Urinary bladder (tissue), 4 donors: ENCODE data around the gene PIK3C3. TPM values are rescaled to one million over a fixed set of nuclear protein-coding genes. Genes with fewer than 3 reads are reported as not detected.

Source experiments
- DNase-seq: peaks from one replicate; pipeline ENCODE4 v3.0.0-alpha.2; 2015; ENCODE audit errors: extremely low spot score
- H3K27ac ChIP-seq: one replicate; pipeline ENCODE4 v1.5.1; 2013; ENCODE audit warnings: low read depth, mild to moderate bottlenecking, moderate library complexity
- H3K36me3 ChIP-seq: one replicate; pipeline ENCODE4 v1.6.1; 2013; ENCODE audit warnings: mild to moderate bottlenecking, moderate library complexity; ENCODE audit not compliant: insufficient read depth
- H3K4me1 ChIP-seq: one replicate; pipeline ENCODE4 v1.6.1; 2013; ENCODE audit warnings: mild to moderate bottlenecking, moderate library complexity; ENCODE audit not compliant: insufficient read depth
- H3K4me3 ChIP-seq: one replicate; pipeline ENCODE4 v1.5.1; 2013; ENCODE audit warnings: low read depth, low read length
- whole genome bisulfite sequencing: extraction: QIAGEN DNeasy Blood & Tissue Kit; methylation state at CpG from one replicate; pipeline ENCODE4 v1.1.7; 2013; 5-methylcytosine and 5-hydroxymethylcytosine counted together
- polyA plus RNA-seq: library from polyadenylated mRNA; stranded (reverse); fragments of 200-250 nt; gene quantifications from one replicate; pipeline ENCODE4 v1.2.3, GENCODE V29; 2013
- total RNA-seq: library from RNA; depleted of rRNA; stranded (reverse); fragments of >200 nt; gene quantifications from one replicate; pipeline ENCODE4 v1.2.3, GENCODE V29; 2014
- donor health status: healthy with polysubstance abuse.
- donor health status: healthy.

PIK3C3 gene
- total and polyA plus RNA-seq, 2 donors: 24.9 to 82.9 TPM

GRCh38 chr18:41939326-41939725 lies 15.7 kb upstream of the PIK3C3 start:
- Histone ChIP-seq H3K4me3 (no peak overlapping the region), H3K36me3 (no peaks in the 10 kb centered on the region), H3K27ac (no peak overlapping the region), H3K4me1 (no peaks in the 10 kb centered on the region)
- DNase-seq: no peak
- 78% methylated on average over 1 of the region's 1 CpG for WGBS

- Histone ChIP-seq H3K27ac (no peak overlapping the region), H3K4me3 (no peak overlapping the region), H3K4me1 (no peaks in the 10 kb centered on the region), H3K36me3 (no peaks in the 10 kb centered on the region)
- DNase-seq: no peak
- 61% methylated on average over 6 of the region's 6 CpGs for WGBS
Measured at GRCh38 chr18:41940506-41941215, 14.4 kb upstream of the PIK3C3 start.

- no peaks in the 10 kb centered on the region for H3K36me3 ChIP-seq
- no peaks in the 10 kb centered on the region for H3K4me1 ChIP-seq
- DNase-seq: no peak
- 67% methylated on average over 2 of the region's 2 CpGs for WGBS
- no peak overlapping the region for H3K4me3 ChIP-seq
- H3K27ac ChIP-seq: no peak overlapping the region
Measured at GRCh38 chr18:41942254-41942653, 12.8 kb upstream of the PIK3C3 start.

DNA sequence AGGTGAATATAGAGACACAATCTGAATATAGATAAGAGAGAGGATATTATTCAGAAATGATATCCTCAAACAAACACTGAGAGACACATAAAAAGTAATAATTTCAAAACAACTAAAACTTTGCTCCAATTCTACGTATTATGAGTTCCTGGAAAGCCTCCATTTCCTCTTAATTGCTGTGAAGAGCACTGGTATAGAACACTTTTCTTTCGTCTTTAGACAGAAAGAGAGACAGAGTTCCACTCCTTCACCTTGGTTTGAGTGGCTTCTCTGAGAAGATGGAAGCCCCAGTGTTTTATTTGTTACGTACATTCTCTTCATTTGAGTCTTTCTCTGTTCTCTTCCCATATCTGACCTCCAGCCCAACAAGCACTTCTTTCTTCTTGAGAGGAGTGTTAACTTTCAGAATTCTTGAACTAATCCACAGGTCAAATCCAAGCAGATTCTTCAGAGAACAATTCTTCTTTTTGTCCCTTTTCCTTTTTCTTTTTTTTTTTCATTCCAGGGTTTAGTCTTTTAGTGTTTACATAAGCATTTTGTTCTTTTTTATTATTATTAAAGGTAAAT lies 6.4 kb upstream of the PIK3C3 start:
- Histone ChIP-seq H3K4me1 (no peaks in the 10 kb centered on the region), H3K36me3 (no peaks in the 10 kb centered on the region), H3K4me3 (no peak overlapping the region), H3K27ac (no peak overlapping the region)
- 77% methylated on average over 3 of the region's 3 CpGs for WGBS
- no peak for DNase-seq

GRCh38 chr18:41949206-41949920 lies 5.7 kb upstream of the PIK3C3 start:
- H3K27ac ChIP-seq: no peak overlapping the region
- H3K4me1 ChIP-seq: no peaks in the 10 kb centered on the region
- no peak overlapping the region for H3K4me3 ChIP-seq
- DNase-seq: no peak
- H3K36me3 ChIP-seq: no peaks in the 10 kb centered on the region
- 80% methylated on average over 2 of the region's 2 CpGs for WGBS

DNA sequence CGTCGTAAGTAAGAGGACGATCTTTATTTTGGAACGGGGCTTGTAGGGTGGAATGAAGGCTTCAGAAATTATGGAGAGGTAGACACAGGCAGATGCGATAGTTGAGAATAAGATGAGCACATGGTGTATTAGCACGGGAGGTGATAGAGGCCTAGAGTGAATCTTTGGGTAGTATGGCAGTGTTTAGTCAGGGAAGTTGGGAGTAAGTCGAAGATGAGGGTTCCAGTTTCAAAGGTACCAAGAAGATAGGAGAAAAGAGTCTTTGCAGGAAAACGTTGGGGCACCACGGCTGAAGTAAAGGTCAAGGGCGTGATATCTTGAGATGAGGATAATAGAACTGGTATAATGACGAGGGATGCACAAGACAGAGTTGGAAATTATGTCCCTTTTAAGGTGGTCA lies 654 bp downstream of the PIK3C3 start:
- Histone ChIP-seq H3K36me3 (peaks cover under 1% of the 10 kb centered on the region), H3K27ac (no peak overlapping the region), H3K4me1 (no peaks in the 10 kb centered on the region), H3K4me3 (peak overlapping the region; percentile 96)
- WGBS: 8% methylated on average over 11 of the region's 11 CpGs
- no peak for DNase-seq

DNA sequence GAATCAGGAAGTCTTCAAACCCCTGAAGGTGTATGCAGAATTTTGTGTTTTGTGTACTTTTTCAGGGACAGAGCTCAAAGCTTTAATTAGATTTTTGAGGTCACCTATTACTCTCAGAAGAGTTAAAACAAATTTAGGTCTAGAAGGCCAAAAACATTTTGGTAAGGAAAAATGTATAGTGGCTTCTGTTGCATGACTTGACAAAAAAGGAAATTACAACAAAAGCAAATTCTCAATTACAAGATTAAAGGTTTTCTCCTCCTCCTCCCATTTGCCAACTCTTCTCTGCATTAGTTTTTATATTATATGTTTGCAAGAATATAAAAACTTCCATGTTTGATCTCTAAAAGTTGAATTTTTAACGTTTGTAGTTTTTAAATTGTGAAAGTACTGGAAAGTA lies 4.0 kb downstream of the PIK3C3 start:
- 91% methylated on average over 1 of the region's 1 CpG for WGBS
- Histone ChIP-seq H3K4me1 (no peaks in the 10 kb centered on the region), H3K4me3 (no peak overlapping the region), H3K36me3 (peaks cover 4% of the 10 kb centered on the region), H3K27ac (no peak overlapping the region)
- no peak for DNase-seq

DNA sequence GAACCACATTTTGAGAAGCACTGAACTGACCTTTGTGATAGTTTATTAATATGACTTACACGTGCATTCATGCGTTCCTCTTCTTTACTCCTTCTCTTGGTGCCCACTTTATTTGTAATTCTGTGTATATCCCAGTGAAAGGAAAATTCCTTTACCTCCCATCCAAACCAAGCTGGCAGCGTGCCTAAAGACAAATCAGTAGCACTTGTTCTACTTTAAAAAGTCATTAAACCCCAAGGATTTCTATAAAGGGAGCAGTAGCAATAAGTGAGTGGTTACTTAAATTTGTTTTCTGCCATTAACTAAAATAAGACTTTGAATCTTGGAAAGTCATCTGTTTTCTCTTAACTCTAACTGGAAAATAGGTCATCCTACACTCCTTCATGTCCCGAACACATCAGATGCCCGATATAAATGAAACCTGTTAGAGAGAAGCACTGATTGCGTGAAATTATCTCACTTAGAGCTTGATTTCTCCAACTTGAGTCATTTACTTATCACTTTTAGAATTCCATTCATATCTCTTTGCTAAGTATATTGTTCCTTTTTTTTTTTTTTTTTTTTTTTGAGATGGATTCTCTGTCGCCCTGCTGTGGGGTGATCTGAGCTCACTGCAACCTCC lies 10.7 kb downstream of the PIK3C3 start:
- peaks cover 3% of the 10 kb centered on the region for H3K36me3 ChIP-seq
- WGBS: 89% methylated on average over 7 of the region's 7 CpGs
- H3K27ac ChIP-seq: no peak overlapping the region
- H3K4me3 ChIP-seq: no peak overlapping the region
- DNase-seq: no peak
- H3K4me1 ChIP-seq: no peaks in the 10 kb centered on the region

DNA sequence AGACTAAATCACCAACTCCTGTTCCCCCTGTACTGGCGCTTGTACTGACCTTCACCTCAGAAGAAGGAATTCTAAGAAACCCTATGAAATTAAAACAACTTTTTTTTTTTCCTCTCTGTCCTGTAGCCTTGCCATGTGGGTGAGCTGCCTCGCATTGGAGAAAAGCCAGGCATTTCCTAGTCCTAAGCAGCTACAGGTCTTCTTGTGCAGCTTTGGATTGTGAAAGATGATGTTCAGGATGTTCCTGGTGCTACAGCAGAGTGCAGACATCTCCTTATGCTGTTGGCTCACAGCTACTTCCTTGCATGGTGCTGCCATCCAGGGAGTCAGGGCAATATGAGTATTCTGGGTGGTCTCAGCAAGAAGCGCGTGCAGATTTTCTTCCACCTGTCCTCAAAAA lies 11.9 kb downstream of the PIK3C3 start:
- no peak for DNase-seq
- peaks cover 2% of the 10 kb centered on the region for H3K36me3 ChIP-seq
- no peaks in the 10 kb centered on the region for H3K4me1 ChIP-seq
- no peak overlapping the region for H3K27ac ChIP-seq
- 96% methylated on average over 4 of the region's 4 CpGs for WGBS
- no peak overlapping the region for H3K4me3 ChIP-seq

- Histone ChIP-seq H3K36me3 (no peaks in the 10 kb centered on the region), H3K27ac (no peak overlapping the region), H3K4me1 (no peaks in the 10 kb centered on the region), H3K4me3 (no peak overlapping the region)
- no peak for DNase-seq
- 58% methylated on average over 2 of the region's 2 CpGs for WGBS
Measured at GRCh38 chr18:41967680-41968079, 12.6 kb downstream of the PIK3C3 start.

DNA sequence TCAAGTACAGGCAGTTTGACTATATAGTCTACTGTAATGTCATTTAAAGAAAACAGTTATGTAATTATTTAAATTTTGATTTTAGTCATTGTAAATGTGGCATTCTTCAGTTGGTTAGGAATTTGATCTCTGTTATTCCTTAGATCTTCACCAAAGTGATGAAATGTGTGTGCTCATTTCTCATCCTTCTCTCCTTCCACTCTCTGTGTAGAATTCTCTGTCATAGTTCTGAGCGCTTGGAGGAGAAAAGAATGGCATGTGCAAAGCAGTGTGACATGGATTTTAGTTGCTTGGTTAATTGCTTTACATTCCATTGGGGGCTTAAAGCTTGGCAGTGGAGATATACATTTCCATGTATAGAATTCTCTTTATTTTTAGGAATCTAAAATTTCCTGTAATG lies 14.8 kb downstream of the PIK3C3 start:
- 98% methylated on average over 1 of the region's 1 CpG for WGBS

GRCh38 chr18:41972067-41972925 lies 17.3 kb downstream of the PIK3C3 start:
- DNase-seq: no peak
- H3K4me1 ChIP-seq: no peaks in the 10 kb centered on the region
- H3K27ac ChIP-seq: no peak overlapping the region
- no peak overlapping the region for H3K4me3 ChIP-seq
- 60% methylated on average over 3 of the region's 3 CpGs for WGBS
- no peaks in the 10 kb centered on the region for H3K36me3 ChIP-seq

More for the DNA sequence above, 14.8 kb downstream of the PIK3C3 start:
- Histone ChIP-seq H3K4me3 (no peak overlapping the region), H3K4me1 (no peaks in the 10 kb centered on the region), H3K27ac (no peak overlapping the region), H3K36me3 (no peaks in the 10 kb centered on the region)
- no peak for DNase-seq

DNA sequence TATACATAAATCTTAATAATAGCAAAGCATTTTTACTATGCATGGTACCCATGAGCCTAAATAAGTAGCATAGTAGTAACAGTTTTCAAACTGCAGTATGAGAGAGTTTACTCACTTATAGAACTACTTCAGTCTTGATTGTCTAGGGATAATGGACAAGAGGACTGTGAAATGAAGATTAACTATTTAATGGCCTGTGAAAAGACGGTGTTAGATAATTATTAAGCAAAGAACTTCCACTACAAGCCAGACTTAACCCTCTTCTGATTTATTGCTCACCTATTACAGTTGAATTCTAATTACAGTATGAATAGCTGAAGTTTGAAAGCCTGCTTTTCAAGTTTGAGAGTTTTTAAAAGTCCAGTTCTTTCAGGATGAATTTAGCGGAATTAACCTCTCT lies 18.9 kb downstream of the PIK3C3 start:
- no peak overlapping the region for H3K4me3 ChIP-seq
- no peak for DNase-seq
- no peak overlapping the region for H3K27ac ChIP-seq
- no peaks in the 10 kb centered on the region for H3K4me1 ChIP-seq
- WGBS: 86% methylated on average over 2 of the region's 2 CpGs
- H3K36me3 ChIP-seq: no peaks in the 10 kb centered on the region
